Activated T-cell treated with anti-CD3 and anti-CD28 coated beads for 1 hour (primary cell): ENCODE results near the gene FZD10.

Experiments used
- DNase-seq: peaks from one replicate; pipeline ENCODE4 v3.0.0-alpha.2; 2020; ENCODE audit warnings: low read depth

FZD10 gene

GRCh38 chr12:130179621-130180020 lies 17.4 kb downstream of the FZD10 start:
- DNase-seq: no peak

- no peak for DNase-seq
Measured at GRCh38 chr12:130181211-130181610, 18.9 kb downstream of the FZD10 start.

GRCh38 chr12:130183585-130184370 lies 21.5 kb downstream of the FZD10 start:
- no peak for DNase-seq

GRCh38 chr12:130184404-130185090 lies 22.3 kb downstream of the FZD10 start:
- DNase-seq: no peak

DNA sequence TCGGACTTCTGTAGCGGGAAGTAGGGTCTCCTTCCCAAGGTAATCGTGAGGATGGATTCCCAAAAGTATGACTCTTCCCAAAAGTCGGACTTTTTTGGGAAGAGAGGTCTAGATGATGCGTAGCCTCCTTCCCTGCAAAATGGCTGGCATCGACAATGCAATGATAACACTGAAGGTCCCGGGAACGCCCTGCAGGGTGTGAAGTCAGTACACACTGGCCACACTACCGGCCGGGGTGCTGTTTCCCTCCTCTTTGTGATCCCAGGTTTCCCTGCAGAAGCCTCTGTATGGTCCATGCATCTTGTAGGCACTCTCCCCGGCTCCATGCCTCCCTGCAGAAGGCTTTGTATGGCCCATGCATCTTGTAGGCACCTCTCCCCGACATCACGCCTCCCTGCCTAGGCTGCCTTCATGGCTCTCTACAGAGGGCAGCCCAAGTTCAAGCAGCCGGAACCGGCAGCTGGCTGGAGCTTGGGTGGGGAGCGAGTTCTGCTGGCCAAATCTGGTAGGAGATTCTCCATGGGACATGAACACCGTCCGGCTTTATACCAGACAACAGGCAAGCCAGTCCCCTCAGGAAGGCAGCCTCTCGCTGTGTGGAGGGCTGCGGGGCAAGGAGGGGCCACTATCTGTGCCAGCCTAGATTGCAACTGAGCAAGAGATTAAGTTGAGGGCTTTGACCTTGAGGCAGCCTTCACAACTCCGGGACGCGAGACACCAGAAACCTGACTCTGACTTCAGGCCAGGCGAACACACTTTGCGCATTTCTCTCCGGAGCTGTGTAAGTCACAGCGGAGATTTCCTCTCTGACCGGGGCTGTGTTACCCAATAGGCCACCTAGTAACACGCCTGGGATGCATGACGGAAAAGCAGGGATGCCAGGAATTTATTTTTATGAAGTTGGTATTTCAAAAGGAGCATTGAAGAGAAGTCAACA lies 23.5 kb downstream of the FZD10 start:
- DNase-seq: no peak

GRCh38 chr12:130186651-130187268 lies 24.5 kb downstream of the FZD10 start:
- no peak for DNase-seq

DNA sequence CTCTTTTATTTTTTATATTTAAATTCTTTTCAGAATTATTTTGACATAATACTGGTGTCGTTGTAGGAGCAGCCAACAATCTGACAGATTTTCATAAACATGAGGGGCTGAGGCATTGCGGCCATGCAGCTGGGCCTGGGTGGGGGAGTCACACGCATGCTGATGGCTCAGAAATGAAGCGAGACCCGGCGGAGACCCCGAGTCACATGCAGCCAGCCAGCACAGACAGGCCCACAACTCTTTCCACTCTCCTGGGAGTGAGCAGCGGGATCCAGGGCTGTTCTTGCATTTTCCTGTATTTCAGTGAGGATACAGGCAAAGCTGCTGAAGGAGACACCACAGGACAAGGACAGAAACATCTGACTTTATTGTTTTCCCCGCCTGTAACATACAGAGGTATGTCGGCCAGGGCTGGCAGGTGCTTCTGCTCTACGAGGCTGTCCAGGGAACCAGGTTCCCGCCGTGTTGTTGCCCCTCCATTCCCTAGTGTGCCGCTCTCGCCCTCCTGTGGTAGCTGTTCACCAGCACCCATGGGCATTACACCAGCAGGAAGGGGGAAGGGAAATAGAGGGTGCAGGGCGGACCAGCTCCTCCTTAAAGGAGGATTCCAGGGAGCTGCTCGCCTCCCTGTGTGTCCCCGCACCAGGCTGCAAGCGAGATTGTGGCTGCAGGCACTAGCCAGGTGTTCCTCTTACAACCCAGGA lies 30.5 kb downstream of the FZD10 start:
- DNase-seq: no peak

DNA sequence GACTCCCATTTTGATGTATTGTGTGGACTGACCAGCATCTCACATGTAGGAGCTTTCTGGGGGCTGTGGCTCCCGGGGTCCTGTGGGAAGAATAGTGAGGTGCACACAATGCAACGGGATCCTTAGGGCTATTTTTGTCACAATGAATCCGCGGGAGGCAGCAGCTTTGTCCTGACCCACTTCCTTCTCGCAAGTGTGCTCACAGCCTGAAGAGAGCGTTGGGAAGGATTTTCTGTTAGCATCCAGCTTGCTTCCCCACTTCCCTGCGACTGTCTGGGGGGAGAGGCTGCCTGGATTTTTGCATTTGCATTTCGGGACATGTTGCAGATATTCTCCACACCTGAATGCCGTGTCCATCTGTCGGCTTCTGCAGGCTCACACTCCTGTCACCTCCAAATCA lies 31.9 kb downstream of the FZD10 start:
- DNase-seq: no peak

- no peak for DNase-seq
Measured at GRCh38 chr12:130195369-130195768, 33.1 kb downstream of the FZD10 start.

DNA sequence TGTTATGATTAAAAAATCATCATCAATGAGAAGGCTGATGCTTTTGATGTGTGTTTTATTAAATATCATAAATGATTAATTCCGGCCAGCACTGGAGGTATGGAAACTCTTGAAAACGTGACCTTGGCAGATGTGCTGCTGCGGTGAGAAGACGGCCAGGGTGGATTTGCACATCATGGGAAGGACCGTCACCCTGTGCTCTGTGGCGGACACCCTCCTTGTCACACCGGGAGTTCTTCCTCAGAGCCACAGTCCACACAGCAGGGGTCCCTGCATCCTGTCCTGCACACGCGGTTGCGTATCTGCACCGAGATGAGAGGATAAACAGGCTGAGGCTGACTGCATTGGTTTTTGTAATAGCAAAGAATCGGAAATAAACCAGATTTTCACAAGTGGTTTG lies 33.5 kb downstream of the FZD10 start:
- DNase-seq: no peak

- DNase-seq: no peak
Measured at GRCh38 chr12:130196827-130197226, 34.6 kb downstream of the FZD10 start.

- DNase-seq: no peak
Measured at GRCh38 chr12:130198026-130198662, 35.9 kb downstream of the FZD10 start.

DNA sequence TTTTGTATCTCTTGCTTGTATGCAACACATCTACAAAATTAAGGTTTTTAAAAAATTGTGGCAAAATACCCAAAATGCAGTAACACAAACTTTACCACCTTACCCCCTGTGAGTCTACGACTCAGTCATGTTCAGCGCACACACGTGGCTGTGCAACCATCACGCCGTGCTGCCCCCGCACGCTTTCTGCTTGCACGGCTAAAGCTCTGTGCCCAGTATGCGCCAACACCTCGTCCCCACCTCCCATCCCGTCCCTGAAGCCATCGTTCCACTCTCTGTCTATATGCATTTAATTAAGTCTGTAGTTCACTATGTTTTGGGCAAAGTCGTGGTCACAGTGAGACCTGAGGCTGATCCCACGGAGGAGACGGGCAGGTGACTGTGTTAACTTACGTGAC lies 36.4 kb downstream of the FZD10 start:
- DNase-seq: no peak

DNA sequence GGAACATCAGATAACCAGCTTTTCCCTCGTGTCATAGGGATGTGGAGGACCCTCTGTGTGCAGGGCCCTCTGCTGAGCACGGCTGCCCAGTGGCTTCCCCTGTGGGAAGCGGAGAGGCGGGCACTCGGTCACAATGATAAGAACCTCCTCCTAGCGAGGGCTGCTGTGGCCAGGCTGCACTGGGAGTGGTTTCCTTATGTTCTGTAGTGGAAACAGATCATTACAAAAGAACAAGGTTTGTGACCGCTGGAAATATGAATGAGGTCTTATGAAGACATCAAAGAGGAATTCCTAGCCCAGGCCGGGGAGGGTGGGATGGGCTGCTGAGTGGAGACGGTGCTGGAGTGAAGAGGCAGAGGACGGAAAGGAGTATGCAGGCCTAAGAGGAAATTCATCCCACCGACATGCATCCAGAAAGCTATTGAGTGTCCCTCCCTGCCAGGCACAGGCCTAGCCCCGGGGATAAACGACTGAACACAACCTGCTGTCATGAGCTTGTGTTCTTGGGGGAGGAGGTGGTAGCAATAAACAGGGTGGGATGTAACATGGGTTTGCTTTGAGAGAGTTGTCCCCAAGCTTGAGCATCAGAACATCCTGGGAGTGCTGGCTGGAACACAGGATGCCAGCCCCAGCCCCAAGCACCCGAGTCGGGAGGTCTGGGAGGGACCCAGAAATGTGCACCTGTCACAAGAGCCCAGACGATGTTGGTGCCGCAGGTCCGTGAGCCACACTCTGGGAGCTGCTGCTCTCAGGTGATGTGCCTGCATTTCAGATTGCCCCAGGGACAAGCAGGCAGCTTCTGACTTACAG lies 37.5 kb downstream of the FZD10 start:
- DNase-seq: no peak

DNA sequence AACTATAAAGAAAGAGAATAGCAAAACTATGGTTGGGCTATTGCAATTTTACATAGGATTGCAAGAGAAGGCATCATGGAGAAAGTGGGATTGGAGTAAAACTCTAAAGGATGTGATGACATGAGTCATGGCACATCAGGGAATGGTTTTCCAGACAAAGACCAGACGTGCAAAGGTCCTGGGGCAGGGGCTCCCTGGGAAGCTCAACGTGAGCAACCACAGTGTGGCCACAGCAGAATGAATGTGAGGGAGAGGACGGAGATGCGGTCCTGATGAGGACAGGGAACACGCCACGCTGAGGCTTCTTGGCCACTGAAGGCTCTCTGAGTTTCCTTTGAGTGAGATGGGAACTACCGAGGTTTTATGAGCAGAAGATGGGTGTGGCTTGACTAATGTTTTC lies 38.2 kb downstream of the FZD10 start:
- no peak for DNase-seq

DNA sequence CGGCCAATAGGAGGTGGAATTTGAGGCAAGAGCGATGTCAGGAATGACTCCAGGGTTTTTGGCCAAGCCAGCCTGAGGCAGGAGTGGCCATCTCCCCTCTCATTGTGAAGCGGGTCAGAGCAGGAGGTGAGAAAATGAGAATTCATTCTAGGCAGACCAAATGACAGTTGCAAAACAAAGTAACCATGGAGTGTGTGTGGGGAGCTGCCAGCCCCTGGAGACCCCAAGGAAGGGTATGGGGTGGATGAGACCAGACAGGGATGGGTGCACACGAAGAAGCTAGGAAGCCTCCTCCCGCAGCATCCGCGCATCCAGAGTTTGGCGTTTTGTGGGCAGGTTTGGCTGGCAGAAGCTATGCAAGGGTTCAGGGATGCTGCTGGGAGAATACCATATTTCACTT lies 38.8 kb downstream of the FZD10 start:
- no peak for DNase-seq

- DNase-seq: no peak
Measured at GRCh38 chr12:130202201-130202600, 39.9 kb downstream of the FZD10 start.

DNA sequence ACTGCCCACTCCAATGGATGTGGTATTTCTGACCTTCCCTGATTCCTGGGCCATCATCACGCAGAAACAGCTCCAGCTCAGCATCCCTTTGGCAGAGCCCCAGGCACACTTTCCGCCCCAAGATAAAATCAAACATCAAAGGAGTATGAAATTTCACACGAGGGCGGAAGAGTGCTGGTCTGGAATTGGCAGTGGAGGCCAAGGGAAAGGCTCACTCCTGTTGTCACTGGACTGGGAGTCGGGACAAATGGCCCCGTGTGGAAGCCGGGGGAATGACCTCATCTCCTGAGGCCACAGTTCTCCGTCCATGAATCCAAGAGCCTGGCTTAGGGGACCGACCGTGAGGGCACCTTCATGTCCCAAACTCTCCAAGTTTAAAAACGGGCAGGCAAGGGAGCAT lies 40.9 kb downstream of the FZD10 start:
- DNase-seq: no peak

DNA sequence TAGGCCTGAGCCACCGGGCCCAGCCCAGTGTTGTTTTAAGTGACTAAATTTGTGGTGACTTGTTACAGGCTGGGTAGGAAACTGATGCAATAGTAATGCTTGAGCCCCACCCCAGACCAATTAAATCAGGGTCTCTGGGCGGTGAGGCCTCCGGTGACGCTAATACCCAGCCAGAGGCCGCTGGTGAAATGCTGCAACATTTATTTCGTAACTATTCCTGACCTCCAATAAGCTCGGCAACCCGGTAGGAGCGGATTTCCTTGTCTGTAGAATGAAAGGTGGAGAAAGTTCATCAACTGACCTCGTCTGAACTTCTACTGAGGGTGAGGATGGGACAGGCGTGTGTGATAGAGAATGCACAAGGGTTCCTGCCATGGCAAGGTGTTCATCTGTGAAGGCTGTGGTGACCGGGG lies 42.3 kb downstream of the FZD10 start:
- DNase-seq: no peak

GRCh38 chr12:130205495-130205894 lies 43.2 kb downstream of the FZD10 start:
- DNase-seq: no peak
